GM08714 (cell line): ENCODE measurements around the gene FADS2.
A peak's percentile ranks its signal among the peaks of the same experiment; 100 is the strongest.

ENCODE experiments used
- H3K4me3 ChIP-seq: fragments of 200-500 bp; sonication (Bioruptor generic); 2 replicates; pipeline ENCODE4 v1.5.1; 2014; ENCODE audit warnings: mild to moderate bottlenecking, low read length, inconsistent platforms
- ZNF274 ChIP-seq: IDR thresholded peaks from 2 replicates; pipeline ENCODE4 v1.6.1; 2012; ENCODE audit warnings: mild to moderate bottlenecking, low read depth, low read length

Gene FADS2

GRCh38 chr11:61883947-61884346, 55.8 kb downstream of the FADS2 start:
- TF ChIP-seq ZNF274: no peak
- no peak overlapping the region for H3K4me3 ChIP-seq

GRCh38 chr11:61885166-61885778, 57.2 kb downstream of the FADS2 start:
- no peak overlapping the region for H3K4me3 ChIP-seq
- no peak for TF ChIP-seq ZNF274

- TF ChIP-seq ZNF274: no peak
- H3K4me3 ChIP-seq: no peak overlapping the region
These were observed 57.9 kb downstream of the FADS2 start for GRCh38 chr11:61885784-61886580.

- no peak overlapping the region for H3K4me3 ChIP-seq
- no peak for TF ChIP-seq ZNF274
These were observed 58.5 kb downstream of the FADS2 start for GRCh38 chr11:61886643-61887042.

- TF ChIP-seq ZNF274: no peak
These were observed 59.9 kb downstream of the FADS2 start for GRCh38 chr11:61887839-61888494.

GRCh38 chr11:61888590-61888989, 60.5 kb downstream of the FADS2 start:
- TF ChIP-seq ZNF274: no peak

More at GRCh38 chr11:61887839-61888494, 59.9 kb downstream of the FADS2 start:
- no peak overlapping the region for H3K4me3 ChIP-seq

GRCh38 chr11:61889831-61890230, 61.7 kb downstream of the FADS2 start:
- no peak for TF ChIP-seq ZNF274
- no peak overlapping the region for H3K4me3 ChIP-seq

More at GRCh38 chr11:61888590-61888989, 60.5 kb downstream of the FADS2 start:
- no peak overlapping the region for H3K4me3 ChIP-seq

- peak overlapping the region; percentile 83; the same call in 1 of the 2 replicates for H3K4me3 ChIP-seq
- no peak for TF ChIP-seq ZNF274
These were observed 62.6 kb downstream of the FADS2 start for GRCh38 chr11:61890529-61891330.

- peak within 1 kb of the TSS; percentile 83; the same call in 1 of the 2 replicates for H3K4me3 ChIP-seq
- no peak for TF ChIP-seq ZNF274
These were observed 63.4 kb downstream of the FADS2 start, which contains the start of gene FADS3 for GRCh38 chr11:61891331-61892084. Gene FADS3 (minus strand): TSS chr11:61891545. CDS start chr11:61891381, 164 bp downstream.

- peak overlapping the region; percentile 83; the same call in 1 of the 2 replicates for H3K4me3 ChIP-seq
- no peak for TF ChIP-seq ZNF274
These were observed 63.9 kb downstream of the FADS2 start for GRCh38 chr11:61892085-61892370.

GRCh38 chr11:61893981-61894380, 65.9 kb downstream of the FADS2 start:
- no peak overlapping the region for H3K4me3 ChIP-seq
- TF ChIP-seq ZNF274: no peak

GRCh38 chr11:61895046-61895717, 67.1 kb downstream of the FADS2 start:
- no peak for TF ChIP-seq ZNF274
- H3K4me3 ChIP-seq: no peak overlapping the region

- H3K4me3 ChIP-seq: no peak overlapping the region
- TF ChIP-seq ZNF274: no peak
These were observed 67.6 kb downstream of the FADS2 start for GRCh38 chr11:61895718-61896059.
